Kidney (tissue), 14 donors: ENCODE data around the gene FAR2. TPM values are rescaled to one million over a fixed set of nuclear protein-coding genes. Genes with fewer than 3 reads are reported as not detected.
"Not testable (repeated sequence)": the region's sequence is repeated elsewhere in the genome, so short reads cannot be mapped to it uniquely, and the experiment has no call there.

Experiments used
- DNase-seq, 5 donors: peaks; one replicate each; pipeline ENCODE4 v3.0.0-alpha.2; 2013 to 2020
- FAIRE-seq: peaks from 2 replicates; lab custom pipeline; 2012; peaks lifted over from hg19 to GRCh38; lab: Jason Lieb, UNC
- H3K27ac ChIP-seq, 2 donors: one replicate each; pipeline ENCODE4 v1.7.0; 2013; ENCODE audit warnings: low read depth in 2 of 2, low read length in 2 of 2, inconsistent platforms in 1 of 2
- H3K27me3 ChIP-seq: one replicate; pipeline ENCODE4 v1.7.1; 2013; ENCODE audit warnings: low read length, inconsistent platforms; ENCODE audit not compliant: control insufficient read depth, insufficient read depth
- H3K36me3 ChIP-seq, 3 donors: one replicate each; pipeline versions ENCODE4 v1.7.0 to v1.7.1; 2013; ENCODE audit warnings: low read length in 3 of 3, control low read depth in 1 of 3, inconsistent platforms in 1 of 3; ENCODE audit not compliant: insufficient read depth in 3 of 3, control insufficient read depth in 2 of 3
- H3K4me1 ChIP-seq, 3 donors: one replicate each; pipeline versions ENCODE4 v1.7.0 to v1.7.1; 2013; ENCODE audit warnings: low read length in 3 of 3, inconsistent platforms in 1 of 3, low read depth in 1 of 3; ENCODE audit not compliant: control insufficient read depth in 2 of 3, insufficient read depth in 2 of 3
- H3K4me3 ChIP-seq, 3 donors: one replicate each; pipeline versions ENCODE4 v1.7.0 to v1.8.1; 2013; ENCODE audit warnings: low read length in 3 of 3, control low read depth in 1 of 3, inconsistent platforms in 1 of 3
- H3K9ac ChIP-seq, 3 donors: one replicate each; pipeline versions ENCODE4 v1.7.0 to v1.7.1; 2013; ENCODE audit warnings: low read length in 3 of 3, control low read depth in 1 of 3, inconsistent platforms in 1 of 3
- H3K9me3 ChIP-seq, 3 donors: one replicate each; pipeline versions ENCODE4 v1.7.0 to v1.7.1; 2013; ENCODE audit warnings: low read length in 3 of 3, control low read depth in 1 of 3, inconsistent platforms in 1 of 3; ENCODE audit not compliant: control insufficient read depth in 2 of 3, insufficient read depth in 1 of 3
- CTCF ChIP-seq: IDR thresholded peaks from 3 replicates; pipeline ENCODE4 v1.5.1; 2012; ENCODE audit warnings: mild to moderate bottlenecking, moderate library complexity, borderline replicate concordance; ENCODE audit not compliant: insufficient read depth; ENCODE audit errors: extremely low read depth
- intact Hi-C: fragments of 100-400 bp; cut with DNase I; formaldehyde crosslinking; loops from one replicate; pipeline ENCODE4 v1.11.1; 2022
- polyA plus RNA-seq: library from polyadenylated mRNA; stranded (reverse); fragments of 350-450 nt; fragmentation: Illumina TruSeq; extraction: RNeasy Lipid Tissue Mini Kit (QIAGEN cat#74804); gene quantifications from one replicate; pipeline ENCODE4 v1.2.3, GENCODE V29; 2014; ENCODE audit warnings: low read depth, low replicate concordance; ENCODE audit not compliant: insufficient read depth
- total RNA-seq: library from RNA; stranded (reverse); fragmentation: NEBNext Ultra II Directional; extraction: Animal tissue kit (Norgen Biotek cat#: 25700); gene quantifications from one replicate; pipeline ENCODE4 v1.2.1, GENCODE V29; 2021
- donor health status: control.
- donor health status: control.
- donor health status: control.
- donor health status: control.
- donor health status: control.
- donor health status: DM: yes; HTN: yes; CAD: no.
- donor health status: Normal renal cell carcinoma (clear cell type).

The FAR2 gene
- total and polyA plus RNA-seq, 2 donors from 2014 or later: 3.1 to 11.5 TPM

- FAIRE-seq: no peak
These were observed 15.4 kb upstream of the FAR2 start for GRCh38 chr12:29133680-29134079.

DNA sequence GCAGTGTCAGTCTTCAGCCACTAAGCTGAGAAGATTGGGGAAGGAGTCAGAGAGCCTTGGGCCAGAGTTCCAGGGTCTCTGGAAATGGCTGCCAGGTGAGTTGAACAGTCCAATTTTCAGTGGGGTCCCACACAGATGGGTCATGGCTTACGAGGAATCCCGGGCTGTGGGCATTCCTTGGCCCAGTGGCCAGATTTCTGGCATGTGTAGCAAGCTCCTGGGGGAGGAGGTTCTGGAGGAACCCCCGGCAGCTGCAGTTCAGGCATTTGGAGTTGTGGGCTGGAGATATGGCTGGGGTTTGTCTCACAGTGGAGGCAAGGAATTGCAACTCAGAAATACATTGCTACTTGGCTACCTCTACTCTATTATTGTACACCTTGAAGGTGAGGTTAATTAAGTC is 10.8 kb upstream of the FAR2 start:
- intact Hi-C loops, H3K27ac ChIP-seq, H3K9ac ChIP-seq, DNase-seq, H3K27me3 ChIP-seq, H3K4me3 ChIP-seq, FAIRE-seq, H3K36me3 ChIP-seq, H3K4me1 ChIP-seq, H3K9me3 ChIP-seq: not testable (repeated sequence)

More at GRCh38 chr12:29133680-29134079, 15.4 kb upstream of the FAR2 start:
- Histone ChIP-seq H3K27ac (no peak overlapping the region), H3K4me3 (no peak overlapping the region), H3K4me1 (no peaks in the 10 kb centered on the region), H3K27me3 (no peaks in the 10 kb centered on the region), H3K9ac (no peak overlapping the region), H3K9me3 (no peaks in the 10 kb centered on the region), H3K36me3 (no peaks in the 10 kb centered on the region)
- intact Hi-C loops: no loop called here
- TF ChIP-seq CTCF: no peak
- DNase-seq: no peak

GRCh38 chr12:29138855-29139254 is 10.2 kb upstream of the FAR2 start:
- intact Hi-C loops, DNase-seq, H3K36me3 ChIP-seq, FAIRE-seq, H3K9me3 ChIP-seq, H3K27me3 ChIP-seq, H3K4me1 ChIP-seq, H3K27ac ChIP-seq, H3K4me3 ChIP-seq, H3K9ac ChIP-seq: not testable (repeated sequence)

GRCh38 chr12:29145372-29146170 is 3.5 kb upstream of the FAR2 start:
- no peak overlapping the region for H3K27ac ChIP-seq
- no peak for DNase-seq
- peaks cover 0 to 2% (median 0%) of the 10 kb centered on the region in 3 donors for H3K4me1 ChIP-seq
- FAIRE-seq: no peak
- H3K4me3 ChIP-seq: no peak overlapping the region
- H3K27me3 ChIP-seq: no peaks in the 10 kb centered on the region
- TF ChIP-seq CTCF: no peak
- intact Hi-C loops: no loop called here
- H3K9ac ChIP-seq: no peak overlapping the region
- H3K9me3 ChIP-seq: no peaks in the 10 kb centered on the region
- no peaks in the 10 kb centered on the region for H3K36me3 ChIP-seq
